DLD1 (cell line): ENCODE results near the gene RIC1.
"Not testable (repeated sequence)": the region's sequence is repeated elsewhere in the genome, so short reads cannot be mapped to it uniquely, and the experiment has no call there.

Experiments used
- in situ Hi-C: cut with HindIII; loops from 2 replicates; pipeline ENCODE4 v1.10.0; 2017; ENCODE audit warnings: low sequenced_read_pairs

Gene RIC1

GRCh38 chr9:5667391-5667790 is 38.5 kb downstream of the RIC1 start:
- in situ Hi-C loops, result no loop called here

- in situ Hi-C loops, result no loop called here
Observed at GRCh38 chr9:5670079-5670478, 41.2 kb downstream of the RIC1 start.

GRCh38 chr9:5671711-5672353 is 42.9 kb downstream of the RIC1 start:
- in situ Hi-C loops, result no loop called here

- in situ Hi-C loops, result not testable (repeated sequence)
Observed at GRCh38 chr9:5675046-5675445, 46.1 kb downstream of the RIC1 start.

GRCh38 chr9:5683591-5683990 is 54.7 kb downstream of the RIC1 start:
- in situ Hi-C loops, result not testable (repeated sequence)

GRCh38 chr9:5684101-5684500 is 55.2 kb downstream of the RIC1 start:
- in situ Hi-C loops, result no loop called here

GRCh38 chr9:5688109-5688508 is 59.2 kb downstream of the RIC1 start:
- in situ Hi-C loops, result no loop called here

GRCh38 chr9:5690278-5690677 is 61.4 kb downstream of the RIC1 start:
- in situ Hi-C loops, result no loop called here

GRCh38 chr9:5695860-5696259 is 67.0 kb downstream of the RIC1 start:
- in situ Hi-C loops, result no loop called here

- in situ Hi-C loops, result no loop called here
Observed at GRCh38 chr9:5696884-5697283, 68.0 kb downstream of the RIC1 start.

- in situ Hi-C loops, result no loop called here
Observed at GRCh38 chr9:5698004-5698403, 69.1 kb downstream of the RIC1 start.

GRCh38 chr9:5698810-5699556 is 70.1 kb downstream of the RIC1 start:
- in situ Hi-C loops, result no loop called here

- in situ Hi-C loops, result no loop called here
Observed at GRCh38 chr9:5708414-5708813, 79.5 kb downstream of the RIC1 start.

- in situ Hi-C loops, result no loop called here
Observed at GRCh38 chr9:5712651-5713390, 83.9 kb downstream of the RIC1 start.

GRCh38 chr9:5714501-5715401 is 85.8 kb downstream of the RIC1 start:
- in situ Hi-C loops, result no loop called here

GRCh38 chr9:5715548-5716127 is 86.7 kb downstream of the RIC1 start:
- in situ Hi-C loops, result no loop called here

- in situ Hi-C loops, result not testable (repeated sequence)
Observed at GRCh38 chr9:5717434-5717833, 88.5 kb downstream of the RIC1 start.

GRCh38 chr9:5718296-5719032 is 89.6 kb downstream of the RIC1 start:
- in situ Hi-C loops, result no loop called here

- in situ Hi-C loops, result no loop called here
Observed at GRCh38 chr9:5719100-5719926, 90.4 kb downstream of the RIC1 start.
